Measurements from ENCODE around the gene SLCO2A1. TPM values are rescaled to one million over a fixed set of nuclear protein-coding genes. Genes with fewer than 3 reads are reported as not detected.

The SLCO2A1 gene
- total RNA-seq, 1 donor from 2014 or later, result 1.0 TPM

DNA sequence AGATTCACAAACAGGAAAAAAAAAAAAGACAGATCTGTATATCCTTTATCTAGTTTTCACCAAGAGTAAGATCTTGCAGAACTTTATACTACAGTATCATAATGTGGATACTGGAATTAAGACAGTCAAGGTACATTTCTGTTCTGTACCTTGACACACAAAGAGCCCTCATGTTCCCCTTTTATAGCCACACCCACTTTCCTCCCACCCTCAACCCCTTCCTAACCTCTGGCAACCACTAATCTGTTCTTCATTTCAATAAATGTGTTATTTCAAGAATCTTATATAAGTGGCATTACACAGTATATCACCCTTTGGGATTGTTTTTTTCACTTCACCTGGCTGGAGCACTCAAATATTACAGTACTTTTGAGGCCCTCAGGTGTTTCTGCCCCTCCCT lies 130.4 kb downstream of the SLCO2A1 start:
- DNase-seq (ENCODE audit: low read depth), result no peak

DNA sequence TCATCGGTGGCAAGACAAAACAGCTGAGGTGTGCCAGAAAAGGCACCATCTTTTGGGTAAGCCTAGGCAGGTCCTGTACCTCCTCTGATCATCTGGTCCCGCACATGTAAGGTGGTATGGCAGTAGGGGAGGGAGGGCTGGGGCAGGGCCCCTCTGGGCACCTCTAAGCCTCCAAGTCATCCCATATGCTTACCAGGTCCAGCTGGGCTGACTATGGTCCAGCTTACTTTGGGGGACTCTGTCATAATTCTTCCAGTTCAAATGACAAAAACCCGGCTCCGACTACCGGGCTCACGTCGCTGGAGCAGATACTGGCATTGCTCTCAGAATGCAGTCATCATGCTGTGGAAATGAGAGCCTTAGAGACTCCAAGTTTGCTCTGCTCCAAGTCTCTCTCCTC lies 132.2 kb downstream of the SLCO2A1 start:
- DNase-seq (ENCODE audit: low read depth), result no peak

DNA sequence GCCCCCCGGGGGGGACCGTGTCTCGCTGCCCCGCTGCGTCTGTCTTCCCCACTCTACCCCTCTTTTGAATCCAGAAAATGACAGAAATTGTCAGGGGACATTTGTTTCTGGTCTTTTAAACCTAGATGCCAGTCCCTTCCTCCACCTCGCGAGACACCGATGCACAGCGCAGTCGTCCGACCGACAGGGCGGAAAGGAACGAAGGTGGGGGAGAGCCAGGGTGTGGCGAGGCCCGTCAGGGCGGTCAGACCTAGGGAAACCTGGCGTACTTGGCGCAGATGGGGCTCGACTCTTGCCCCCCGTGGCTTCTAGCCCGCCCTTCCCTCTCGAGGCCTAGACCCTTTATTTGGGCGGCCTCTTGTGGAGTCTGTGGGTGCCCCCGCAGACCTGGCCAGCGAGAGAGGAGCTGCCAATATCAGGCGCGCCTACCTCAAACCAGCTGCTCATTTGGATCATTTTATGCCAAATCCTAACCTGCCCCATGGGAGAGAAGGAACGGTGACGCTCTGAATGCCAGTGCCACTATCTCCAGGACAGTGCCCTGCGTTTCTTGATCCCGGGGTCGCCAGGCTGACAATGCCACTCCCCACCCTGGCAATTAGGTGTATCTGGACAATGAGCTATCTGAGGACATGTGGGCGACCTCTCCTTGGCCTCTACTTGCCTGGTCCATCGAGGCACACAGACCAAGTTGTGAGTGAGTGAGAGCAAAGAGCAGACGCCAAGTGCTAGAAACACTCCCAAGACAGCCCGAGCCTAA lies 133.5 kb downstream of the SLCO2A1 start:
- no peak for DNase-seq (ENCODE audit: low read depth)

DNA sequence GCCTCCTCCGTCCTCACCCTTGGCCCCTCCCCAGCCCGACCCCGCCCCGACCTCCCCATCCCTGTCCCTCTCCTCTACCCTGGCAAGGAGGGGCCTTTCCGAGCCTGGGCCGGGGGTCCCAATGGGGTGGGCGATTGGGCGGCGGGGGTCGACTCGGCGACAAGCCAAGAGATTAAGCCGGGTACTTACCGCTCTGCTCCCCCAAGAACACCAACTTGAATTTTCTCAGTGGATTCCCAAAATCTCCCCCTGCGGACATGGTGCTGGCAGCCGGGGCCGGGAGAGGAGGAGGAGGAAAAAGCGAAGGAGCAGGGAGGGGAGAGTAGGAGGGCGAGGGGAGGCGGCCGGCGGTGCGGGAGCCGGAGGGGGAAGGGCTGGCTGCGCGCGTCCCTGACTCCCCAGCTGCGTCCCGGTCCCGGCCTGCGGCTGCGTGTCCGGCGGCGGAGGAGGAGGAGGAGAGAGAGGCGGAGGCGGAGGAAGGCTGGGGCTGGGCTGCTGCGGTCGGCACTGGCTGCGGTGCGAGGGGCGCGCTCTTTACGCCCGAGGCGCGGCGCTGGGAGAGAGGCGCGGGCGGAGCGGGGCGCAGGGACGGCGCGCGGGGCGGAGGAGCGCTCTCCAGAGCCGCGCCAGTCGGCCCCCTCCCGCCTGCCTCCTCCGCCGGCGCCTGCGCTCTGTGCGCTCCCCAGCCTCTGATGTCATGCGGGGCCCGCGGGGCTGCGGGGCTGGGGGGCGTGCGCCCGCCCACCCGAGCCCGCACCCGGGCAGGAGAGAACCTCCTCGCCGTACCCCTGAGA lies 134.3 kb downstream of the SLCO2A1 start, which contains the start of gene RAB6B:
Gene RAB6B (minus strand): TSS at position 675 of the 794 bp plus-strand sequence. CDS start 416 bp downstream, at position 259.
- no peak for DNase-seq (ENCODE audit: low read depth)

DNA sequence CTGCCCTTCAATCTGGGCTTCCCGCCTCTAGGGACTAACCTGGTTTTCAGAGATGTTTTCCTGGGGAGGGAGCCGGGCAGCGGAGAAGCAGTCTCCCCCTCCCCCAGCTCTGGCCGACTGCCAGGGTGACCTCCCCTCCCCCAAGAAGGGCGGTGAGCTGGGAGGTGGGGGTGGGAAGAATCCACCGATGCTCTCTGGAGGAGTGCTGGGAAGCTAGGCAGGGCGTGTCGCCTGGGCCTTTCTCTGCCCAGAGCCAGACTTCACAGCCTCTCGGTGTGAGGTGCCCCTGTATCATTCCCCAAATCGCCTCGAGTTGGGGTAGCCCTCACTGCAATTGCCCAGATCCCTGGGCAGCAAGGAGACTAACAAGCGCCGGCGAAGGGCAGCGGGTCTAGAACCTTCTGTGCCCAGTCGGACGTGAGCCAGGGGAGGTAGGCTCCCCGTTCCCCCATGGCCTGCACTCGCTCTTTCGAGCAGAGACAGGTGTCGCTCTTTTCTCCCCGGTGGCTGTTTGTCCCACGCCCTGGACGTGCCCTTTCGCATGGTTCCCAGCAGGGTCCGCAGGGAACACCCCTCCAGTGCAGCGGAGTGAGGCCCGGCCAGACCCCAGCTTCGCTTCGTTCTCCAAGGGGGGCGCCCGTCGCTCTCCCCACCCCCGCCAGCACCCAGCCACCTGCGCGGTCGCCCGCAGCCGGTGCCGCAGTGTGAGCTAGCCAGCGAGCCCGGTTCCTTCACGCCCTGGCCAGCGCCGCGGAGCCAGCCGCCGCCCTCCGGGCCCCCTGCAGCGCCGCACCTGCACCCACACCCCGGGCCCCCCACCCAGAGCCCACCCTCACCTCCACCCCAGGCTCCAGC lies 135.1 kb downstream of the SLCO2A1 start:
- no peak for DNase-seq (ENCODE audit: low read depth)

DNA sequence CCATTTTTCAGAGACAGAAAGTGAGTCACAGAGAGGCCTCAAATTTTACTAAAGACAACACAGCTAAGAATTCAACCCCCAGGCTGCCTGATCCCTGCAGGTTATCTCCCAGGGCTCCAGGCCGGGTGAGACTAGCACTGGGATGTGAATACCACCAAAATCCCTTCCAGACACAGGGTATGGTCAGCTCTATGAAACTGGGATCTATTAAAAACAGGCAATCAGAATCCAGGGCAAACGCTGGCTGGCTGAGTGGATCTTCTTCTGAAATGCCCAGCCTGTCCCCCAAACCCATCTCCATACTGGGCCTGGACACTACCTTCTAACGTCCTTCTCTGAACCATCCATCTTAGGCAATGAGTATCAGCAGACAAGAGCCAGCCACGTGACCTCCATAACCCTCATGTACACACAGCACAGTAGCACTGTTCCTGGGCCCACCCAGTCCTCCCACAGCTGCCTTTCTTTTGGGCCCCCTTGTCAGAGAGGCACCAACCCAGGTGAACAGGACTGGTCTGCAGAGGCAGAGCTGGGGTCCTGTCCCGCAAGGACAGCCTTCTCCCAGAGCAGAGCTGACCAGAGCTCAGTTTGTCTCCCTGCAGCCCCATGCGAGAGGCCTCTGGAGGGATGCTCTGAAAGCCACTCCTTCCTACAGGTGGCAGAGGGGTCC lies 135.9 kb downstream of the SLCO2A1 start:
- no peak for DNase-seq (ENCODE audit: low read depth)

DNA sequence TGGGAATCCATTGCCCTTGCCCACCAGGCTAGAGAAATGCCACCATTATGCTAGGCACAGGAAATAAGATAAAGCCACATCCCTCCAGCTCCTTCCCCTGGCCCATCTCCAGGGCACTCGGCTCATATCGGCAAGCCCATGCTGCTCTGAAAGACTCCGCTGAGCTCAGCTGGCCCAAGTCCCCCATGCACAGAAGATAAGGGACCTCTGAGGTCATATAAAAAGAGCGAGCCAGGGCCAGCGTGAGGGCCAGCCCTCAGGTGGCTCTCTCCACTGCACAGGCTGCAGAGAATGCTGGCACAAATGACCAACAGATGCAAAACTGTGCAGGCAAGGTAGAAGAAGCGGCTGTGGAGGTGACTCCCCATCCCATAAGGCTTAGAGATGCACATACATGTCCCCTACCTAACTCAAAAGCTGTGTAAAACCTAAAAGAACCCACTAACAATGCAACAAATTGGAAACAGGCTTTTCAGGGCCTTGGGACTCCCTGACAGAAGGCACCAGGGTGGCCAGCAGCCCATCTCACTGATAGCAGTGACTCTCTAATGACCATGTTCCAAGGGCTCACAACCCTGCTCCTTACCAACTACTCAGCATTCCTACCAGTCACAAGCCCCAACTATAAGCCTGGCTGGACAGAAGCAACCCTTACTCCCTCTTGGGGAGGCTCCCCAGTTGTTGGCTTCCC lies 137.0 kb downstream of the SLCO2A1 start:
- DNase-seq (ENCODE audit: low read depth), result no peak

DNA sequence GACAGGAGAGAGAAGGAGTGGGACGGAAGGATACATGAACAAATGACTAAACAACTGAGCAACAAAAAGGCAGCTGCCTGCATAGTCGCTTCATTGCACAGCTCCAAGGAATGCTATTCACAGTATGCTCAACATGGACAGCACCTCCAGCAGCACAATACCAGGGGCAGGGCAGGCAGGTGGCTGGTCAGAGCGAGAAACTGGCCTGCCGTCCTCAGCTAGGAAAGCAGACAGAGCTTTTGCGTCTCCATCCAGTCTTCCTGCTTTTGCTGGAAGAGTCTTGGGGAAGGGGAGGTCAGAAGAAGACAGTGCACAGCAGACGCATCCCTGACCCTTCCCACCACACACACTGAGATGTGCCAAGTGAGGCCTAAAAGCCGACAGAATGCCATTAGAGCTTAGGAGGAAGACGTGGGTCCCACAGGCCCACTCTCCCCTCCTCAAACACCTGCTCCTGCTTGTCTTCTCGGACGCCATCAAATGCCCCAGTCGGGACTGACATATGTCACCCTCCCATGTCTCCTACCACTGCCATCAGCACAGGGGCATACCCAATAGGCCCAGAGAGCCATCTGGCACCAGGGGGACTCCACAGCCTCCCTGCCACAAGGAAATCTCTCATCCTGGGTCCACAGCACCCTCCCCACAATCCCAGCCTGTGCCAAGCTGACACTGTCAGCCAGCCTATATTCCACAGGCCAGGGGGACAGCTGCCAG lies 137.9 kb downstream of the SLCO2A1 start:
- DNase-seq (ENCODE audit: low read depth), result no peak

DNA sequence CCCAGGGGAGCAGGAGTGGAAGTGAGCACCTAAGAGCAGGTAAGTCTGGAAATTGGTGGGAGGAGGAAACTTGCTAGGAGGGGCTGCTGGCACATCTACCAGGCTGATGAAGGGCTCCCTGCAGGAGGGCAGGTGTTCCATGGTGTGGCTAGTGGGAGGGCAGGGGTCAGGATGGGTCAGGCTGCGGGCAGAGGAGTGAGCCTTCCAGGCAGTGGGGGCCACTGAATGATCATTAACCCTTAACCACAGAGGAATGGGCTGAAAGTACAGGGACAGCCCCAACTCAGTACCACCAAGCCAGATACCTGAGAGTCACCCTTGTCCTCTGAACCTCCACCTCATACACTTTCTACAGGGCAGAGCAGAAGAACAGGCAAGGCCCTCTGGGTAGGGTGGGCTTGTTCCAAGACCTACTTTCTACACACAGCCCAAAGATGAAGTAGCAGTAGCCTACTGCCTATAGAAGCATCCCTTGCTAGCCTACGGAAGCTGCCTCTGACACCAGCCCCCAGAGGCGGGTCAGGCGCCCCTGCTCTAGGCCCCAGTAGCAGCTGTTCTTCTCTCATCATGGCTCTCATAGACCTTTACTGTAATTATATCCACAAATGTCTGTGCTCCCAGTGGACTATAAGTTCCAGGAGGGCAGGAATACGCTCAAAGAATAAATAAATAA lies 138.6 kb downstream of the SLCO2A1 start:
- no peak for DNase-seq (ENCODE audit: low read depth)

DNA sequence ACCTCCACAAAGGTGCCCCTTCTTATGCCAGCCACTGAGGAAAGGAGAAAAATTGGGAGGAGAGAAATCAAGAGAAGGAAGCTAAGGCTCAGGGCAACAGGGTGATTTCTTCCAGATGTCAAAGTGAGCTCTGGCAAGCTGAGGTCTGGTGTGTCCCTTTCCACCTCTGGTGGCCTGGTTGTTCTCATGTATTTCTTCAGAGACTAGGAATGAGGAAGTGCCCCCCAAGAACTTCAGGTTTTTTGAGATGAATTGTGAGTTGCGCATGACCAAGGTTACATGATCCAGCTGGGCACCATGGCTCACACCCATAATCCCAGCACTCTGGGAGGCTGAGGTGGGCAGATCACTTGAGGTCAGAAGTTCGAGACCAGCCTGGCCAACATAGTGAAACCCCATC lies 139.7 kb downstream of the SLCO2A1 start:
- DNase-seq (ENCODE audit: low read depth), result no peak

DNA sequence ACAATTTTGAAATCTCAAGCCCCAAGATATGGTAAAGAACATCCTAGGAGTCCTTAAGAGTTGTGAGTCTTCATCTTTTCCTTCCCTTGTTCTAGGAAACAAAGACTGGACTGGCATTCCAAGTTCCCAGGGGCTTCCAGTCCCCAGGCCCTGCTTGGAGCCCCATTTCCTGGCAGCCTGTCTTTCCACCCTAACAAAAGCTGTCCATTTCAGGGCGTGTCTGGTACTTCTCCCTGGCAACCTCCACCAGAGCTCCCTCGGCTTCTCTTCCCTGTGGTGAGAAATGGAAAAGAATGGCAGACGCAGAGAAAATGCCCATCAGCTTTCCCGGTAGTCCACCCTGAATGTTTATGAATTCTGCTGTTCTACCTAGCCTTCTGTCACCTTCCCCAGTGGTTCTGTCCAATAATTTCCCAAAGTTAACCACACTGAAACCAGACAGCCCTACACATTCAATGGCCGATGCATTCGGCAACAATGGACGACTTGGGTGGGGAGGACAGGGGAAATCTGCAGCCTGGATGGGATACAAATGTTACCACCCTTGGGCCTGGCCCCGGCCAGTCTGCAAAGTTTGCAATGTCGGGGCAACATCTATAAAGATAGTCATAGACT lies 140.9 kb downstream of the SLCO2A1 start:
- DNase-seq (ENCODE audit: low read depth), result no peak

DNA sequence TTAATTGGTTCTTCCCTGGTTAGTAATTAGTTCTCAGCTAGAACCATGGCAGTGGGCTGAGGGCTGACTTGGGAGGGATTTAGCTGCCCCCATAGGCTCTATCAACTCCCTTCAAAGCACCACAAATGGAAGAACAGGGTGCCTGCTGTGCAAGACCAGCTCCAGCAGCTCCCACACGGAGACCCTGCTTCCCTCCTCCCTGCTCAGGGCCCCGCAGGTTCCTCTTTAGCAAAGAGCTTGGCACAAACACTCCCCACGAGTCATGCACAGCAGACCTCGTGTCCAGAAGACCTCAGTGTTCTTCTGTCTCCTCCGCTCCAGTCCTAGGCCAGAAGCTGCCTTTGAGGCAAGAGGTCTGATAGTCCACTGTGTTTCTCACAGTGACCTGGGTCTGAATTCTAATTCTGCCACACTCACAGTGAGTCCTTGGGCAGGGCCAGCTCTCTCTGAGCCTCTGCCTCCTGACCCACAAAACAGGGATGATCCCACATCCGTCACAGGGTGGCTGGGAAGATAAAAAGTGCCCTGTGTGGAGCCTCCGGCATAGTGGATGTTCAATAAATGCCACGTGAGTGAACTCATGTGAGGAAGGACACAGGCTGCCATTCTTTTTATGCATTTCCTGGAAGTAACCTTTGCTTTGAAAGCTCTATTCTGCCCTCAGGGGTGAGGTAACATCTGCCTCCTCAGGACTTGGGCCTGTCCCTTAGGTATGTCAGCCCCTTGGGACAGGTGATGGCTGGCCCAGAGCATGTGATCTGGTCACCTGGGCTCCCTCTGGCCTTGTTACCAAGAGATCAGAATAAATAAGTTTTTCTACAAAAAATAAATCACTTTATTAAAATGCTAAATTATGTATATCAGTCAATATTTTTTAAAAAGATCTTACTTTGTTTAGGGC lies 141.7 kb downstream of the SLCO2A1 start:
- no peak for DNase-seq (ENCODE audit: low read depth)

DNA sequence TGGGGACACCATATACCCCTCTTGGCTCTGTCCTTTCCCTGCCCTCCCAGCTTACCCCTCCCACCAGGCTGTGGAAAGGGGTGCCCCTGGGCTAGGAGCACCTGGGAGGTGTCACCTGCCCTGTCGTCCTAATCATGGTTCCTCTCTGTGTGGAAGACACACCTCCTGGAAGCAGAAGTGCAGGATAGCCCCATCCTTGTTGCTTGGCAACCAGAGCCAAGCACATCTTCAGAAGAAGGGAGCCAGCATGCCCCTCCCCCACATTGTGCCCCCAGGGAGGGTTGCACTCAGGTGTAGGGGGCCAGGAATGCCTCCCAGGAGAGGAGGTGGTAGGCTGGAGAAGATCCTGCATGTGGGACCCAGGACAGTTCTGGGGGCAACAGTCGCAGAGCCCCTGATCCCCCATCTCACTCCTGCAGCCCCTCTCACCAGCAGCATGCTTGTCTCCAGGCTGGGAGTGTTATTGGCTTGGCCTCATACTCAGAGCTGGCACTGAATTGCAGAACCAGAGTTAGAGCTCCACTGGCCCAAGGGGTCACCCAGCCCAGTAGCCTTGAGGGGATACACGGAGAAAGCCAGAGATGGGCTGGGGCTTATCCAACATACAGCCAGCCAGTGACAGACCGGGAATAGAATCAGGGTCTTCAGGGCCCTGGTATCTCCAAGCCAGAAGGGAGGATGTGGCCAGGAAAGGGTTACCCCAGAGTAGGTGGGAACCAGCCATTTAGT lies 142.5 kb downstream of the SLCO2A1 start:
- DNase-seq (ENCODE audit: low read depth), result no peak

DNA sequence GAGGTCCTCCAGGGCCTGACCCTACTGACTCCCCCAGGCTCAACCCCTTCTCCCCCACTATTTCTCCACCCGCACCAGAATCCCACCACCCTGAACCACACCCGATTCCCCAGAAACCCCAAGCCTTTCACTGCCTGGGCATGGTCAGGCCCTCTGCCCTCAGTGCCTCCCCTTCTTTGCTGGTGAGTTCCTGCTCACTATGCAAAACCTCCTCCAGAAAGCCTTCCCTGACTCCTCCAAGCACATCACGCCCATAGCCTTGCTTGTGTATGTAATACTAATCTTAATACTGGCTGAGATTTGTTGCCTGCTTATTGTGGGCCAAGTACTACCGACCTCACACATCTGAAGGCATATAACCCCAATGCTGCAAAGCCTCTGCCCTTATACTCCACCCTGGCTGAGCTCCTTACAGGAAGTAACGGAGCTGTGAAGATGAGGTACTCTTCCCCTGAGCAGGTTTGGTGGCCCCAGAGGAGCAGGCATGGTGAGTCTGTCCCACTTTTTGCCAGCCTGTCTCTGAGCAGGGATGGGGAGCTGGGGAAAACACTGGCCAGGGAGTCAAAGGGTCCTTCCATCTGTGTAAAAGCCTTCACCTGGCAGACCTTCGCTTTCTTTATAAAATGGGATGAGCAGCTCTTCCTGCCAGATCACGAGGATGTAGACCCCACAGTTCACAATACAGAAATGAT lies 143.5 kb downstream of the SLCO2A1 start:
- no peak for DNase-seq (ENCODE audit: low read depth)

DNA sequence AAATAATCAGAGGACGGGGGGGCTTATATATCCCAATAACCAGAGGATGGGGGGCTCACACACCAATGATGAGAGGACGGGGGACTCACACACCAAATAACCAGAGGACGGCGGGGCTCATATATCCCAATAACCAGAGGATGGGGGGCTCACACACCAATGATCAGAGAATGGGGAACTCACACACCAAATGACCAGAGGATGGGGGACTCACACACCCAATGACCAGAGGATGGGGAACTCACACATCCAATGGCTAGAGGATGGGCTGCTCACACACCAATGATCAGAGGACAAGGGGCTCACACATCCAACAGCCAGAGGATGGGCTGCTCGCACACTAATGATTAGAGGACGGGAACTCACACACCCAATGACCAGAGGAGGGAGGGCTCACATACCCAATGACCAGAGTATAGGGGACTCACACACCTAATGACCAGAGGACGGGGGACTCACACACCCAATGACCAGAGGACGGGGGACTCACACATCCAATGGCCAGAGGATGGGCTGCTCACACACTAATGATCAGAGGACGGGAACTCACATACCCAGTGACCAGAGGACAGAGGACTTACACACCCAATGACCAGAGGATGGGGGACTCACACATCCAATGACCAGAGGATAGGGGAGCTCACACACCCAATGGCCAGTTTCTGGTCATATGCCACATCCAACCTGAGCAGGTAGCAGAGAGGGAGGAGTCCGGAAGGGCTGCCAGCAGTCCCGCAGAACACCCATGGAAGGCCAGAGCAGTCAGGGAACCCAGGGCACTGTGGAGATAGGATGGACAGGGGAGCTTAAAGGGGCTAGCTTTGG lies 144.6 kb downstream of the SLCO2A1 start:
- DNase-seq (ENCODE audit: low read depth), result no peak
